ENCODE measurements around the gene C11orf24. TPM values are rescaled to one million over a fixed set of nuclear protein-coding genes. Genes with fewer than 3 reads are reported as not detected.
A peak's percentile ranks its signal among the peaks of the same experiment; 100 is the strongest.

Gene C11orf24
- total and polyA plus RNA-seq, 2 of the 8 experiments (the other 6 are each of a cell fraction or from before 2014, with no cell fraction given) = 45.4 to 51.7 TPM

GRCh38 chr11:68256331-68256741 lies 15.4 kb downstream of the C11orf24 start:
- no peaks in the 10 kb centered on the region for H3K79me2 ChIP-seq (ENCODE audit: control insufficient read depth in 1 of 2, insufficient read depth in 2 of 2, low read length in 2 of 2)
- H2AFZ ChIP-seq (ENCODE audit: low read length) = no peak overlapping the region
- peaks cover 0 to 3% of the 10 kb centered on the region in 2 experiments for H4K20me1 ChIP-seq (replicated peaks in 1 of 2; ENCODE audit: control insufficient read depth in 1 of 2, insufficient read depth in 2 of 2, low read length in 2 of 2)
- H3K4me1 ChIP-seq (replicated peaks in 1 of 4; ENCODE audit: control insufficient read depth in 3 of 4, insufficient read depth in 4 of 4, low read length in 3 of 4) = peaks cover 0 to 10% (median 4%) of the 10 kb centered on the region in 4 experiments; a peak in 5 of 7 replicates
- H2BK20ac ChIP-seq (ENCODE audit: low read length) = no peak overlapping the region
- H3K56ac ChIP-seq (replicated peaks; ENCODE audit: insufficient read length, low read depth, low read length) = no peak overlapping the region
- 0 out of 2 replicates have a peak overlapping the region, but pooled peaks have one; percentile 62 for H2BK12ac ChIP-seq (ENCODE audit: low read depth, low read length)
- H3K4ac ChIP-seq (replicated peaks; ENCODE audit: insufficient read length, low read depth, low read length) = no peak overlapping the region
- H3K4me3 ChIP-seq (ENCODE audit: extremely low read depth in 1 of 4, insufficient read depth in 2 of 4, low read depth in 3 of 4, low read length in 4 of 4) = no peak overlapping the region
- H2BK15ac ChIP-seq (ENCODE audit: low read length) = peak overlapping the region; percentile 72
- POLR2A ChIA-PET (ENCODE audit: partially characterized antibody) = interaction anchor here (1.3 to 1.8 kb wide), 2 partner anchors 47 to 132 kb away, joined by 3 to 5 read pairs; no protein-coding TSS in a partner anchor
- no peak overlapping the region for H2BK120ac ChIP-seq (replicated peaks; ENCODE audit: low read depth, low read length)
- FAIRE-seq = no peak
- no peak overlapping the region for H3K14ac ChIP-seq (ENCODE audit: insufficient read length)
- 78% methylated on average over 9 of the region's 9 CpGs; no CpG with 5 or more reads in 1 of the 2 experiments for whole genome bisulfite sequencing, 2 experiments (ENCODE audit: extremely low coverage in 1 of 2, insufficient coverage in 1 of 2, insufficient read length in 1 of 2, insufficient replicate concordance in 2 of 2, low coverage in 1 of 2, low lambda C conversion rate in 2 of 2, missing lambda C conversion rate in 1 of 2)
- TF ChIP-seq, protein P1, sequence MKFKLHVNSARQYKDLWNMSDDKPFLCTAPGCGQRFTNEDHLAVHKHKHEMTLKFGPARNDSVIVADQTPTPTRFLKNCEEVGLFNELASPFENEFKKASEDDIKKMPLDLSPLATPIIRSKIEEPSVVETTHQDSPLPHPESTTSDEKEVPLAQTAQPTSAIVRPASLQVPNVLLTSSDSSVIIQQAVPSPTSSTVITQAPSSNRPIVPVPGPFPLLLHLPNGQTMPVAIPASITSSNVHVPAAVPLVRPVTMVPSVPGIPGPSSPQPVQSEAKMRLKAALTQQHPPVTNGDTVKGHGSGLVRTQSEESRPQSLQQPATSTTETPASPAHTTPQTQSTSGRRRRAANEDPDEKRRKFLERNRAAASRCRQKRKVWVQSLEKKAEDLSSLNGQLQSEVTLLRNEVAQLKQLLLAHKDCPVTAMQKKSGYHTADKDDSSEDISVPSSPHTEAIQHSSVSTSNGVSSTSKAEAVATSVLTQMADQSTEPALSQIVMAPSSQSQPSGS (IDR thresholded peaks at IDR 0.05; ENCODE audit: low read length) = no peak
- TF ChIP-seq SRF (IDR thresholded peaks at IDR 0.05; ENCODE audit: low read depth, low read length) (no peak), TEAD4 (IDR thresholded peaks at IDR 0.05; ENCODE audit: low read depth, low read length) (peak; percentile 43; the same call in 1 of the 2 replicates)
- H3K79me1 ChIP-seq (ENCODE audit: low read depth, low read length) = no peaks in the 10 kb centered on the region
- H3K9ac ChIP-seq (replicated peaks in 1 of 4; ENCODE audit: extremely low read depth in 1 of 4, low read depth in 3 of 4, low read length in 3 of 4) = no peak overlapping the region
- peaks cover 0 to 5% (median 0%) of the 10 kb centered on the region in 4 experiments; a peak in 2 of 8 replicates for H3K36me3 ChIP-seq (ENCODE audit: control insufficient read depth in 2 of 4, insufficient read depth in 4 of 4, low read length in 3 of 4)
- H2AK5ac ChIP-seq (ENCODE audit: low read depth, low read length) = no peak overlapping the region
- H4K91ac ChIP-seq (replicated peaks; ENCODE audit: insufficient read length, low read length) = peak overlapping the region; percentile 33
- CTCF ChIA-PET (ENCODE audit: partially characterized antibody) = interaction anchor here (1.0 to 7.0 kb wide), 8 partner anchors 11 to 127 kb away, joined by 3 to 141 read pairs (median 14); partner anchors contain the start of gene C11orf24
- H3K9me3 ChIP-seq (ENCODE audit: insufficient read depth in 2 of 2, low read depth in 1 of 2, low read length in 1 of 2) = no peaks in the 10 kb centered on the region
- peaks cover 0 to 11% (median 4%) of the 10 kb centered on the region in 4 experiments; a peak in 2 of 7 replicates for H3K27me3 ChIP-seq (replicated peaks in 1 of 4; ENCODE audit: control insufficient read depth in 3 of 4, extremely low read depth in 1 of 4, insufficient read depth in 3 of 4, low read length in 3 of 4)
- no peak overlapping the region for H3K27ac ChIP-seq (ENCODE audit: low read depth, low read length)
- no peak for DNase-seq (ENCODE audit: low read depth in 1 of 2, low spot score in 2 of 2)
- no peak overlapping the region for H4K8ac ChIP-seq (ENCODE audit: extremely low read depth, insufficient read depth, low read length)
- no peak overlapping the region for H3K23ac ChIP-seq (ENCODE audit: insufficient read length)
- no peak overlapping the region for H2BK5ac ChIP-seq (ENCODE audit: low read depth, low read length)
- no peaks in the 10 kb centered on the region for H3K23me2 ChIP-seq (ENCODE audit: low read depth, low read length)
- H4K5ac ChIP-seq (ENCODE audit: insufficient read length, low read depth, low read length) = no peak overlapping the region
- no peak overlapping the region for H3K18ac ChIP-seq (ENCODE audit: extremely low read depth, low read length)
- H3K4me2 ChIP-seq (ENCODE audit: insufficient read depth in 1 of 2, low read depth in 2 of 2, low read length in 2 of 2) = no peak overlapping the region
